Adrenal gland (tissue), 5 donors: ENCODE results near the gene LDLRAP1.

Experiments used
- CTCF ChIP-seq, 6 experiments: fragments of 450-650 bp in 4 of 6; fragments of 200-600 bp in 2 of 6; sonication (generic) in 1 of 6; IDR thresholded peaks; 1 replicate in 5 of 6; 2 replicates in 1 of 6; pipeline versions ENCODE4 v1.5.1 to v1.8.0; 2016 to 2021; ENCODE audit warnings: antibody characterized with exemption in 6 of 6, mild to moderate bottlenecking in 2 of 6, moderate library complexity in 1 of 6
- POLR2A ChIP-seq, 2 donors: fragments of 450-650 bp; IDR thresholded peaks; one replicate each; pipeline ENCODE4 v1.6.1; 2017; ENCODE audit warnings: antibody characterized with exemption in 2 of 2, mild to moderate bottlenecking in 2 of 2, moderate library complexity in 1 of 2
- donor health status: DM: no; HTN: no; CAD: no.

- no peak for TF ChIP-seq CTCF (IDR thresholded peaks at IDR 0.05)
- no peak for TF ChIP-seq POLR2A (IDR thresholded peaks at IDR 0.05)
Observed at GRCh38 chr1:25536124-25536523, 7.3 kb upstream of the LDLRAP1 start.
